Stimulated activated CD4-positive, alpha-beta T cell treated with anti-CD3 and anti-CD28 coated beads, Interleukin-2, amount 100 ng/mL, for 24 hours (primary cell): ENCODE data around the gene RASSF5.
"Not testable (repeated sequence)": the region's sequence is repeated elsewhere in the genome, so short reads cannot be mapped to it uniquely, and the experiment has no call there.

ENCODE experiments used
- DNase-seq, 2 donors: peaks; one replicate each; pipeline ENCODE4 v3.0.0-alpha.2; 2020

RASSF5 gene

DNA sequence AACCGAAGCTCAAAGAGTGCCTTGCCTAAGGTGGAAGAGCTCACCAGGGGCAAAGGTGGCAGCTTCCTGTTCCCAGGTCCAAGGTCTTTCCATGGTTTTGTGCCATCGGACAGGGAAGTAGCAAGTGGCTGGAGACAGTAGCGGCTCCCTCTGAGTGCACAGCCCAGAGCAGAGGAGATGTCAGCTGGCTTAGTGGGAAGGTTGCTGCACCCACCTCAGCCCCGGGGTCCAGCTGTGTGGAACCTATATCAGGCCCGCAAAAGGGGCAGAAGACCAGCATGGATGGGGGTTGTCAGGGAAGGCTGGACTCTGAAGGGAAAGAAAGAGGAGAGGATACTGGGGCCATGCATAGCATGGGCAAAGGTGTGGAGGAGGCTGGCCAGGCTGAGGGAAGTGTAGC is 30.2 kb upstream of the RASSF5 start:
- DNase-seq: no peak

DNA sequence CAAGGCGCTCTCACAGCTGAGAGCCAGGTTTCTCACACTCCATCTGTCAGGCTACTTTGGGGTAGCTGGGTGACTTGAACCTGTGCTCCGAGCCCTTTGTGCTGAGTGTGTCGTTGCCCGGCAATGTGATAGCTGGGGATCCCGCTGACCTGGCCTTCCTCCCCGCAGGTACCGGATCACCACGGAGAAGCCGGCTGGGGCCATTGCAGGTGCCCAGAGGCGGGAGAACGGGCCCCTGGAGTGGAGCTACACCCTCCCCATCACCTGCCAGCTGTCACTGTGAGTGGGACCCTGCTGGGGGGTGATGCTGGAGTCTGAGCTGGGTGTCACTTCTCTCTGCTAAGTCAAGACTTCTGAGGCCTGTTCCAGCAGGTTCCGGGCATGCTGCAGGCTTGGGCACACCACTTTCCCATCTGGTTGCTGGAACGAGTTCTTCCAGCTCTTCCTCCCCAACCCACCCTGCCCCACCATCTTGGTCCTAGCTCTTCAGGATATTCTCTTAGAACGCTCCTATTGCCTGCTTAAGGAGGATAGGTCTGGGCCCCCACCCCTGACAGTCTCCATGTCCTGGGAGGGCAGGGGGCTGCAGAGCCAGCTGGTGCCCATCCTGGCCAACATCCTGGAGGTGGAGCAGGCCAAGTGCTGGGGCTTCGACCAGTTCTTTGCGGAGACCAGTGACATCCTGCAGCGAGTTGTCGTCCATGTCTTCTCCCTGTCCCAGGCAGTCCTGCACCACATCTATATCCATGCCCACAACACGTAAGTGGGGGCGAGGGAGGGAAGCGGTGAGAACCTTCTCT is 29.6 kb upstream of the RASSF5 start:
- DNase-seq: no peak

DNA sequence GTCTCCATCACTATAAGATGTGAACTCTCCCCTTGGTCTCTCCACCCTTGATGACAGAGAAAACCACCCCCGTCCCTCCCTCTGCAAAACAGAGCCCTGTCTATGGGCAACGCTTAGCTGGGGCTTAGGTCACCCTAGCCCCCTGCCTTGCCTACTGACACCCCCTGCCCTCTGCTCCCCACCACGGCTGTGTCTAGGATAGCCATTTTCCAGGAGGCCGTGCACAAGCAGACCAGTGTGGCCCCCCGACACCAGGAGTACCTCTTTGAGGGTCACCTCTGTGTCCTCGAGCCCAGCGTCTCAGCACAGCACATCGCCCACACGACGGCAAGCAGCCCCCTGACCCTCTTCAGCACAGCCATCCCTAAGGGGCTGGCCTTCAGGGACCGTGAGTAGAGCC is 28.6 kb upstream of the RASSF5 start:
- no peak for DNase-seq

GRCh38 chr1:206479183-206480125 is 27.9 kb upstream of the RASSF5 start:
- DNase-seq: peak; percentile 76 to 78

DNA sequence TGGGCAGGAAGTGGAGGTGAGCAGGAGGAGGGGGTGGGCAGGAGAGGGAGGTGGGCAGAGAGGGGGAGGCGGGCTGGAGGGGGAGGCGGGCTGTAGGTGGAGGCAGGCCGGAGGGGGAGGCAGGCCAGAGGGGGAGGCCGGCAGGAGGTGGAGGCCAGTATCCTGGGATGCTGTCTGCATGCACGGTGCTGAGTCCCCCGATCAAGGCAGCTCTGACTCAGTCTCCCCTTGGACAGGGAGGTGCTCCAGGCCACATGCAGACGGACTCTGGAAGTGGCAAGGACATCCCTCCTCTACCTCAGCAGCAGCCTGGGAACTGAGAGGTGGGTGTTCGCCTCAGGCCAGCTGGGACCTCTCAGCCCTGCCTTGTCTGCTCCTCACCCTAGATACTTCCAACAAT is 27.1 kb upstream of the RASSF5 start:
- no peak for DNase-seq

DNA sequence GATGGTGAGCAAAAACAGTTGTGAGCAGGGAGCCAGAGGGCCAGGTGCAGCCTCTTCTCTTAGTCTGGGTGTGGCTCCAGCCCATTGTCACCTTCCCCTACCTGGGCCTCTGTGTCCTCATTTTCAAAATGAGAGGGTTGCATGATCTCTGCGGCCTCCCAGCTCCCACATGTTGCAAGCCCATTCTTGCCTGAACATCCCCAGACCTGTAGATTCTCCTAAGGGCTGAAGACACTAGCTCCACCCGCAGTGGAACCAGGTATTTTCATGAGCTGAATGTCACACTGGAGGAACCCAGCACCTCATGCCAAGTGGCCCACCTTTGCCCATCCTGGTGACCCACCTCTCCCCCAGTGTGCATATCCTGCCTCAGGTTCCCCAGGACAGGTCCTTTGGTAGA is 24.7 kb upstream of the RASSF5 start:
- DNase-seq: no peak

DNA sequence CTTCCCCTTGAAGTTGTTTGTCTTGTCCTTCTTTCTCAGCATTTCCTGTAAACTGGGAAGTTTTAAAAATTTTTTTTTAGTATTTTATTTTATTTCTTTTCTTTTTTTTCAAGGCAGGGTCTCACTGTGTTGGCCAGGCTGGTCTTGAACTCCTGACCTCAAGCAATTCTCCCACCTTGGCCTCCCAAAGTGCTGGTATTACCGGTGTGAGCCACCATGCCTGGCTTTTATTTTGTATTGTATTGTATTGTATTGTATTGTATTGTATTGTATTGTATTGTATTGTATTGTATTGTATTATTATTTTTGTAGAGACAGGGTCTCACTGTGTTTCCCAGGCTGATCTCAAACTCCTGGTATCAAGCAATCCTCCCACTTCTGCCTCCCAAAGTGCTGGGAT is 23.5 kb upstream of the RASSF5 start:
- DNase-seq: not testable (repeated sequence)

DNA sequence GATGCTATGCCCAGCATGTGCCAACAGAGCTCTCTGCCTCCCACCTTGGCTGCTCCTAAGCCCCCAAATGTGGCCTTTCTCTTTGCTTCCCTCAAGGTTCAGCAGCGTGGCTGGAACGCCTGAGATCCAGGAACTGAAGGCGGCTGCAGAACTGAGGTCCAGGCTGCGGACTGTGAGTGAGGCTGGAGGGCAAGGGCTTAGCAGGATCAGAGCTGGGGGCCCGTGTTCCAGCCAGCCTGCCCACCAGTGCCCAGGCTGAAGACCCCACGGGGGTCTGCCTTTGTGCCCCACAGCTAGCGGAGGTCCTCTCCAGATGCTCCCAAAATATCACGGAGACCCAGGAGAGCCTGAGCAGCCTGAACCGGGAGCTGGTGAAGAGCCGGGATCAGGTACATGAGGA is 22.4 kb upstream of the RASSF5 start:
- DNase-seq: no peak

GRCh38 chr1:206486995-206487788 is 20.1 kb upstream of the RASSF5 start:
- no peak for DNase-seq

DNA sequence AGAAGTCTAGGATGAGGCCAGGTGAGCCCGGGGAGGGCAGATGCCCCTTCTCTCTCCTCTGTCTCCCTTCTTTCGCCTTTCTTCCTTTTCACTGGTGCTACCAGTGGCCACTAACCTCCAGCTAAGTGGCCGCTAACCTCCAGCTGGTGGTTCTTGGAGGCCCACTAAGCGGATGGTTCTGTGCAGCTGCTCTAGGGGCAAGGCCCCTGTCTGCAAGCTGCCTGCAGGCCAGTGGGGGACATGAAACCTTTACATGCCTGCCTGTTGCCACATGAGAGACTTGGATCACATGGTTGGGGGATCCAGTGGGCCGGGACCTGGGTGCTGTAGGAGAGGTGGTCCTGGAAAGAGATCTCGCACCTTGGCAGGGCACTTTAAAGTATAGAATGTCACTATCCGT is 19.4 kb upstream of the RASSF5 start:
- DNase-seq: no peak

DNA sequence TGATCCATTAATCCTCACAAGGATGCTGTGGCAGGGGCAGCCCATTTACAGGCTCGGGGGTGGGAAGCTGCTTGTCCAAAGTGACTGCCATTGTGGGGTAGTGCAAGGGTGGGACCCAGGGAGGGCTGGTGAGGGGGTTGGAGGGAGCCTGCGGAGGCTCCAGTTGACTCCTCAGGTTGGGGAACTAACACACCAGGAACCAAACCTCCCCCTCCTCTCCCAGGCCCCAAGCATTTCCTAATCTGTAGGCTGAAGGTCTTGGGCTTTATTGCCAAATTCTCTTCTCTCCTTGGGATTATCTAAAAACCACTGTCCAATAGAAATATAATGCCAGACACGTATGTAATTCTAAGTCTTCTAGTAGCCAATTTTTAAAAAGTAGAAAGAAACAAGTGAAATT is 18.9 kb upstream of the RASSF5 start:
- no peak for DNase-seq

GRCh38 chr1:206489980-206490770 is 17.2 kb upstream of the RASSF5 start:
- DNase-seq: peak; percentile 85 to 87

DNA sequence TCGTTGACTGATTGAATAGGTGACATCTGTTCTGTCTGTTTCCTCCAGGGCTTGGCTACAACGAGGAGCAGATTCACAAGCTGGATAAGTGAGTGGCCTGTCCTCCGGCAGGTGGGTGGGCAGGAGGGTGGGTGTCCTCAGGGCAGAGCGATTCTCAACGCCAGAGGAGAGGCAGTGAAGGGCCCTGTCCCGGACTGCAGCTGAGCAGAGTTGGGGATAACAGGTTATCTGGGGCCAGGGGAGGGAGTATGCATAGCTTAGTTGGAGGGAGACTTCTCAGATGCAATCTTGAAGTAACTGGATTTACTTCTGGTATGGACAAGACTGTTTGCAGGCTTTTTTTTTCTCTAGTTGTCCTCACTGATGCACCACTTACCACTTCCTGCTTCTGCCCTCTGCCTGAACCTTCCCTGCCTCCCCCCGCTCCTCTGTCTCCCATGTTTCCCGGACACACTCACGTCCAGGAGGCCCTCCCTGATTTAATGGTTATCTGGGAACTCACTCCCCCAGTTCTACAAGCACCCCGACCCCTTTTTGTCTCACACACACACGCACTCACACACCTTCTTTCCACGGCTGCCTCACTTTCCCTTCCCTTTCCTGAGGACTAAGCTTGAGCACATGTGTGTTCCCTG is 16.4 kb upstream of the RASSF5 start:
- no peak for DNase-seq

DNA sequence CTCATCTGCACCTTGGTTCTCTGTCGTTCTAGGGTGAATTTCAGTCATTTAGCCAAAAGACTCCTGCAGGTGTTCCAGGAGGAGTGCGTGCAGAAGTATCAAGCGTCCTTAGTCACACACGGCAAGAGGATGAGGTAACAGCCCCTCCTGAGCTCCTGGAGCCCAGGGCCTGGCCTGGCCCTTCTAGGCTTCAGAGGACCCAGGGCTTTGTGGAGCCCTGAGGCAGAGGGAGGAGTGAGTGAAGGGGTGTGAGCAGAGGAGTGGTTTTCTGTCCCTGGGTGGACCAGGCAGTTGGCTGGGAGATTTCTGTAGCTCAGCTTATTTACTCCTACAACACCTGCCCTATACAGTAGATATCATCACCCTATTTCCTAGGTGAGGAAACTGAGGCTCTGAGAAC is 15.7 kb upstream of the RASSF5 start:
- DNase-seq: no peak

DNA sequence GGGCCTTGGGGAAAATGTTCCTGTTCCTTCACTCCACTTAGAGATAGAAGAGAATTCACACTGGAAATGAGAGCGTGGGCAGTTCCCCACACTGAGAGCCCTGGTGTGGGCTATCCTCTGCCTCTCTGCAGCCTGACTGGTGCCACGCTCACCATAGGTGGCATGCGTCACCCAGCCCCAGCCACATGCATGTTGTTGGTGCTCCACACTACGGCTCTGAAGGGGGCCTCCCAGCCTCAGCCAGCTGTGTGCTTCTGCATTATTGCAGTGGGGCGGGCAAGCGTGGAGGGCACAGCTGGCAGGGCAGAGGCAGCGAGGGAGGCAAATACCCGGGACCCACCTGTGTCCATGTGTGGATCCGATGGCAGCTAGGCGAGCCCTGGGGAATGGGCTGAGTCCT is 14.7 kb upstream of the RASSF5 start:
- DNase-seq: no peak

DNA sequence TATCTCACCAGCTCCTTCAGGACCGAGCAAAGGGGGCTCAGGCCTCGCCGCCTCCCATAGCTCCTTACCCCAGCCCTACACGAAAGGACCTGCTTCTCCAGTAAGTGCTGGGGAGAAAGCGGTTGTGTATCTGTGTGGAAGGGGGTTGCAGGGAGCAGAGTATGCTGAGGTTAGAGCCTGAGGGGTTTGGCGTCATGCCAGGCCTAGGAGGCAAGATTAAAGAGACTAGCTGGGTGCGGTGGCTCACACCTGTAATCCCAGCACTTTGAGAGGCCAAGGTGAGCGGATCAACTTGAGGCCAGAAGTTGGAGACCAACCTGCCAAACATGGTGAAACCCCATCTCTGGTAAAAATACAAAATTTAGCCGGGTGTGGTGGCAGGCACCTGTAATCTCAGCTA is 14.1 kb upstream of the RASSF5 start:
- DNase-seq: no peak

GRCh38 chr1:206495011-206495461 is 12.3 kb upstream of the RASSF5 start:
- DNase-seq: no peak

GRCh38 chr1:206495493-206496046 is 11.8 kb upstream of the RASSF5 start:
- no peak for DNase-seq

DNA sequence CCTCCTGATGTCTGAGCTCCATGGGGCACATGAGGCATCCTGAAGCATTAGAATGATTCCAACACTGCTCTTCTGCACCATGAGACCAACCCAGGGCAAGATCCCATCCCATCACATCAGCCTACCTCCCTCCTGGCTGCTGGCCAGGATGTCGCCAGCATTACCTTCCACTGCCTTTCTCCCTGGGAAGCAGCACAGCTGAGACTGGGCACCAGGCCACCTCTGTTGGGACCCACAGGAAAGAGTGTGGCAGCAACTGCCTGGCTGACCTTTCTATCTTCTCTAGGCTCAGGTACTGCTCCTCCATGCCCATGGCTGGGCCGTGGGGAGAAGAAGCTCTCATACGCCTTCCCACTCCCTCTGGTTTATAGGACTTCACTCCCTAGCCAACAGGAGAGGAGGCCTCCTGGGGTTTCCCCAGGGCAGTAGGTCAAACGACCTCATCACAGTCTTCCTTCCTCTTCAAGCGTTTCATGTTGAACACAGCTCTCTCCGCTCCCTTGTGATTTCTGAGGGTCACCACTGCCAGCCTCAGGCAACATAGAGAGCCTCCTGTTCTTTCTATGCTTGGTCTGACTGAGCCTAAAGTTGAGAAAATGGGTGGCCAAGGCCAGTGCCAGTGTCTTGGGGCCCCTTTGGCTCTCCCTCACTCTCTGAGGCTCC is 11.1 kb upstream of the RASSF5 start:
- DNase-seq: no peak

- DNase-seq: no peak
Measured at GRCh38 chr1:206497363-206497762, 10.0 kb upstream of the RASSF5 start.

- no peak for DNase-seq
Measured at GRCh38 chr1:206497774-206498173, 9.6 kb upstream of the RASSF5 start.
